ENCODE results near the gene ADGRE1. TPM values are rescaled to one million over a fixed set of nuclear protein-coding genes. Genes with fewer than 3 reads are reported as not detected.

ADGRE1 gene
- total RNA-seq, 2 experiments from 2014 or later = 1.2 to 1.6 TPM

DNA sequence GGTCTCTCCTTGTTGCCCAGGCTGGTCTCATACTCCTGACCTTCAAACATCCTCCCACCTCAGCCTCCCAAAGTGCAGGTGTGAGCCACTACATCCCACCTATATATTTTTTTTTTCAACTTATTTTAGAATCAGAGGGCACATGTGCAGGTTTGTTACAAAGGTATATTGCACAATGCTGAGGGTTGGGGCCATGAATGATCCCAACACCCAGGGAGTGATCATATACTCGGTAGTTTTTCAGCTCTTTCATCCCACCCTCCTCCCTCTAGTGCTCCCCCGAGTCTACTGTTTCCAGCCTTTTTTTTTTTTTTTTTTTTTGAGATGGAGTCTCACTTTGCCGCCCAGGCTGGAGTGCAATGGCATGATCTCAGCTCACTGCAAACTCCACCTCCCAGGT is 38.4 kb upstream of the ADGRE1 start:
- H3K36me3 Mint-ChIP-seq (ENCODE audit: low read depth) = peaks cover 22% of the 10 kb centered on the region
- DNase-seq = no peak
- no peak overlapping the region for H3K27ac Mint-ChIP-seq
- no peak for ATAC-seq
- no peaks in the 10 kb centered on the region for H3K27me3 Mint-ChIP-seq
- POLR2A ChIA-PET = no interaction called here
- TF ChIP-seq, protein P1, sequence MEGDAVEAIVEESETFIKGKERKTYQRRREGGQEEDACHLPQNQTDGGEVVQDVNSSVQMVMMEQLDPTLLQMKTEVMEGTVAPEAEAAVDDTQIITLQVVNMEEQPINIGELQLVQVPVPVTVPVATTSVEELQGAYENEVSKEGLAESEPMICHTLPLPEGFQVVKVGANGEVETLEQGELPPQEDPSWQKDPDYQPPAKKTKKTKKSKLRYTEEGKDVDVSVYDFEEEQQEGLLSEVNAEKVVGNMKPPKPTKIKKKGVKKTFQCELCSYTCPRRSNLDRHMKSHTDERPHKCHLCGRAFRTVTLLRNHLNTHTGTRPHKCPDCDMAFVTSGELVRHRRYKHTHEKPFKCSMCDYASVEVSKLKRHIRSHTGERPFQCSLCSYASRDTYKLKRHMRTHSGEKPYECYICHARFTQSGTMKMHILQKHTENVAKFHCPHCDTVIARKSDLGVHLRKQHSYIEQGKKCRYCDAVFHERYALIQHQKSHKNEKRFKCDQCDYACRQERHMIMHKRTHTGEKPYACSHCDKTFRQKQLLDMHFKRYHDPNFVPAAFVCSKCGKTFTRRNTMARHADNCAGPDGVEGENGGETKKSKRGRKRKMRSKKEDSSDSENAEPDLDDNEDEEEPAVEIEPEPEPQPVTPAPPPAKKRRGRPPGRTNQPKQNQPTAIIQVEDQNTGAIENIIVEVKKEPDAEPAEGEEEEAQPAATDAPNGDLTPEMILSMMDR (IDR thresholded peaks at IDR 0.05) = no peak
- CTCF ChIA-PET = interaction anchor here (1.0 kb wide), 1 partner anchor 57 kb away, joined by 3 read pairs; no protein-coding TSS in a partner anchor
- no peak overlapping the region for H3K4me3 Mint-ChIP-seq
- H3K4me1 Mint-ChIP-seq (ENCODE audit: low read depth) = no peaks in the 10 kb centered on the region
- intact Hi-C loops (cut with micrococcal nuclease) = no loop called here
- H3K9me3 Mint-ChIP-seq = no peaks in the 10 kb centered on the region

DNA sequence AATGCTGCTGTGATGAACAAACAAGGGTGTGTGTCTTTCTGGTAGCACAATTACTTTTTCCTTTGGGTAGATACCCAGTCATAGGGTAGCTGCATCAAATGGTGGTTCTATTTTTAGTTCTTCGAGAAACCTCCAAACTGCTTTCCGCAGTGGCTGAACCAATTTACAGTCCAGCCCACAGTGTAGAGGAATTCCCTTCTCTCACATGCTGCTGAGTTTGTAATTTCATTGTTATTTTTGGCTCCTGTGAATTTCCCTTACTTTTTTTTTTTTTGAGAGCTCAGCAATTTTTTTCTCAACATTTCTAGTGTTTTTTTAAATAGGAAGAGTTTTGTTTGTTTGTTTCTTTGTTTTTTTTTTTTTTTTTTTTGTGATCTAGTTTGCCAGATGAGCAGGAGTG is 37.5 kb upstream of the ADGRE1 start:
- H3K9me3 Mint-ChIP-seq = no peaks in the 10 kb centered on the region
- no peaks in the 10 kb centered on the region for H3K4me1 Mint-ChIP-seq (ENCODE audit: low read depth)
- no peak for DNase-seq
- intact Hi-C loops (cut with micrococcal nuclease) = no loop called here
- TF ChIP-seq, protein P1 (IDR thresholded peaks at IDR 0.05) = no peak
- no peak for ATAC-seq
- H3K4me3 Mint-ChIP-seq = no peak overlapping the region
- no peaks in the 10 kb centered on the region for H3K27me3 Mint-ChIP-seq
- CTCF ChIA-PET = interaction anchor here (0.8 to 1.0 kb wide), 2 partner anchors 13 to 58 kb away, joined by 3 read pairs; no protein-coding TSS in a partner anchor
- no peak overlapping the region for H3K27ac Mint-ChIP-seq
- POLR2A ChIA-PET = interaction anchor here (1.0 kb wide), 1 partner anchor 9 kb away, joined by 4 read pairs; no protein-coding TSS in a partner anchor
- H3K36me3 Mint-ChIP-seq (ENCODE audit: low read depth) = peaks cover 23% of the 10 kb centered on the region

DNA sequence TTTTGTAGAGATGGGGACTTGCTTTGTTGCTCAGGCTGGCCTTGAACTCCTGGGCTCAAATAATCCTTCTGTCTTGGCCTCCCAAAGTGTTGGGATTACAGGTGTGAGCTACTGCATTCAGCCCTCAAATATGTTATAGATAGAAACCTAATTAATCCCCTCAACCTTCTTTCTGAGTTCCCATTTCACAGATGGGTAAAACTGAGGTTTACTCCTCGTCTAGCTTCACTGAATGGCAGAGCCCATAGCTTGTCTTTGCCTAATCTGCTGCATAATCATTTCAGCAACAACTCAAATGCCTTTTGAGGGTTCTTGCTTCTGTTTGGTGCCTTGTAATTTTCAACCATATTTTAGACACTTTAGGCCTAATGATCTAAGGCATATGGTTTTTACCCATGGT is 36.0 kb upstream of the ADGRE1 start:
- Mint-ChIP-seq H3K27ac (peak overlapping the region; percentile 49), H3K4me1 (ENCODE audit: low read depth) (no peaks in the 10 kb centered on the region), H3K36me3 (ENCODE audit: low read depth) (peaks cover 32% of the 10 kb centered on the region), H3K27me3 (no peaks in the 10 kb centered on the region), H3K9me3 (no peaks in the 10 kb centered on the region), H3K4me3 (no peak overlapping the region)
- ChIA-PET CTCF (interaction anchor here (0.9 to 1.3 kb wide), 4 partner anchors 11 to 113 kb away, joined by 3 to 4 read pairs (median 3); no protein-coding TSS in a partner anchor), POLR2A (no interaction called here)
- DNase-seq = no peak
- intact Hi-C loops (cut with micrococcal nuclease) = no loop called here
- TF ChIP-seq, protein P1 (IDR thresholded peaks at IDR 0.05) = no peak
- ATAC-seq = no peak

DNA sequence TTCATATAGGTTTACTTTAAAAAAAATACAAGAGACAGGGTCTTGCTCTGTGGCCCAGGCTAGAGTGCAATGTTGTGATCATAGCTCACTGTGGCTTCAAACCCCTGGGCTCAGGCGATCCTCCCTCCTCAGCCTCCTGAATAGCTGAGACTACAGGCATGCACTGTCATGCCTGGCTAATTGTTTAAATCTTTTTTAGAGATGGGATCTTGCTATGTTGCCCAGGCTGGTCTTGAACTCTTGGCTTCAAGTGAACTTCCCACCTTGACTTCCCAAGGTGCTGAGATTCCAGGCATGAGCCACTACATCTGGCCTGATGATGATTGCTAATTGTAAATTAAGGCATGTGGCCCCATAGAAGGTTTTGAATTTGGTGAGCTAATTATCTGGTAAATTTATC is 35.4 kb upstream of the ADGRE1 start:
- CTCF ChIA-PET = interaction anchor here (0.9 to 1.3 kb wide), 2 partner anchors 12 to 113 kb away, joined by 3 to 4 read pairs; no protein-coding TSS in a partner anchor
- no peak for ATAC-seq
- no peaks in the 10 kb centered on the region for H3K9me3 Mint-ChIP-seq
- intact Hi-C loops (cut with micrococcal nuclease) = no loop called here
- TF ChIP-seq, protein P1 (IDR thresholded peaks at IDR 0.05) = no peak
- no peak for DNase-seq
- H3K36me3 Mint-ChIP-seq (ENCODE audit: low read depth) = peaks cover 37% of the 10 kb centered on the region
- POLR2A ChIA-PET = interaction anchor here (1.2 kb wide), 1 partner anchor 204 kb away, joined by 4 read pairs; no protein-coding TSS in a partner anchor
- no peaks in the 10 kb centered on the region for H3K4me1 Mint-ChIP-seq (ENCODE audit: low read depth)
- no peak overlapping the region for H3K4me3 Mint-ChIP-seq
- H3K27me3 Mint-ChIP-seq = no peaks in the 10 kb centered on the region
- H3K27ac Mint-ChIP-seq = no peak overlapping the region

DNA sequence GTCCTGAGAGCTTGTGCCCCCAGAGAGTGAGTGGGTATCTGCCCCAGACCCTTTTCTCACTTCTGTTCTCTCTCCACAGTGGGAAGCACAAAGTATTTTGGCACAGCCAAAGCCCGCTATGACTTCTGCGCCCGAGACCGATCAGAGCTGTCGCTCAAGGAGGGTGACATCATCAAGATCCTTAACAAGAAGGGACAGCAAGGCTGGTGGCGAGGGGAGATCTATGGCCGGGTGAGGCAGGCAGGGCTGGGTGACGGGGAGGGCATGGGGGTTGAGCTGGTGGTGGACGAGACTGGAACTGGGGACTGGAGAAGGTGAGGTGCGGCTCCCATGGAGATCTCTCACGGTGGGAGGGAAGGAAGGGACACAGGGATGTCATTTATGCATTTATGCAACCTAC is 33.5 kb upstream of the ADGRE1 start:
- DNase-seq (no peak), ATAC-seq (no peak)
- Mint-ChIP-seq H3K27ac (peak overlapping the region; percentile 16), H3K9me3 (no peaks in the 10 kb centered on the region), H3K4me1 (ENCODE audit: low read depth) (no peaks in the 10 kb centered on the region), H3K36me3 (ENCODE audit: low read depth) (peaks cover 42% of the 10 kb centered on the region), H3K4me3 (no peak overlapping the region), H3K27me3 (no peaks in the 10 kb centered on the region)
- intact Hi-C loops (cut with micrococcal nuclease) = no loop called here
- TF ChIP-seq, protein P1 (IDR thresholded peaks at IDR 0.05) = no peak
- POLR2A ChIA-PET = no interaction called here
- CTCF ChIA-PET = no interaction called here

Data from activated CD8-positive, alpha-beta T cell treated with anti-CD3 and anti-CD28 coated beads for 36 hours (primary cell).